CD8-positive, alpha-beta memory T cell (primary cell): Measurements from ENCODE around the gene TIPRL. TPM values are rescaled to one million over a fixed set of nuclear protein-coding genes. Genes with fewer than 3 reads are reported as not detected.

Experiments
- CTCF ChIA-PET: fragments of 350-600 bp; sonication (Branson Sonifier 250); formaldehyde crosslinking; loops from one replicate; lab custom pipeline; 2021; ENCODE audit warnings: antibody characterized with exemption; lab: Charles Lee
- POLR2A ChIA-PET: fragments of 350-600 bp; sonication (Branson Sonifier 250); formaldehyde crosslinking; loops from one replicate; lab custom pipeline; 2021; ENCODE audit warnings: antibody characterized with exemption; lab: Charles Lee
- DNase-seq, 5 donors: peaks; one replicate each; pipeline versions ENCODE4 v3.0.0 to v3.0.0-alpha.2; 2020 to 2022; ENCODE audit warnings: mixed read lengths in 1 of 5
- H3K27ac ChIP-seq: one replicate; pipeline ENCODE4 v1.7.0; 2013; ENCODE audit warnings: low read depth, mild to moderate bottlenecking, low read length, moderate library complexity
- H3K27me3 ChIP-seq: 2 replicates; pipeline ENCODE4 v1.7.0; 2013; ENCODE audit warnings: low read length, mild to moderate bottlenecking; ENCODE audit not compliant: insufficient read depth, poor library complexity, severe bottlenecking
- H3K36me3 ChIP-seq: 2 replicates; pipeline ENCODE4 v1.7.0; 2013; ENCODE audit warnings: mild to moderate bottlenecking, low read length, moderate library complexity; ENCODE audit not compliant: insufficient read depth
- H3K4me1 ChIP-seq: 2 replicates; pipeline ENCODE4 v1.7.0; 2013; ENCODE audit warnings: mild to moderate bottlenecking, low read length, moderate library complexity; ENCODE audit not compliant: insufficient read depth
- H3K4me3 ChIP-seq: 2 replicates; pipeline ENCODE4 v1.7.0; 2013; ENCODE audit warnings: mild to moderate bottlenecking, low read length
- H3K9me3 ChIP-seq: 2 replicates; pipeline ENCODE4 v1.7.0; 2013; ENCODE audit warnings: mild to moderate bottlenecking, low read length
- H3K27ac Mint-ChIP-seq, 8 donors: one replicate each; pipeline ENCODE4 v1.8.0; 2020 to 2021; ENCODE audit warnings: mixed read lengths in 8 of 8, mild to moderate bottlenecking in 6 of 8, inconsistent platforms in 3 of 8, moderate library complexity in 3 of 8
- H3K27me3 Mint-ChIP-seq, 2 donors: one replicate each; pipeline ENCODE4 v1.8.0; 2020 to 2021; ENCODE audit warnings: mixed read lengths in 2 of 2, mild to moderate bottlenecking in 1 of 2, moderate library complexity in 1 of 2
- H3K36me3 Mint-ChIP-seq, 3 donors: one replicate each; pipeline ENCODE4 v1.8.0; 2020 to 2021; ENCODE audit warnings: mixed read lengths in 3 of 3, inconsistent platforms in 1 of 3, mild to moderate bottlenecking in 1 of 3
- H3K4me1 Mint-ChIP-seq, 3 donors: one replicate each; pipeline ENCODE4 v1.8.0; 2020 to 2021; ENCODE audit warnings: mixed read lengths in 3 of 3, inconsistent platforms in 1 of 3, mild to moderate bottlenecking in 1 of 3
- H3K4me3 Mint-ChIP-seq, 7 donors: one replicate each; pipeline ENCODE4 v1.8.0; 2020 to 2021; ENCODE audit warnings: mixed read lengths in 7 of 7, mild to moderate bottlenecking in 6 of 7, moderate library complexity in 4 of 7, inconsistent platforms in 2 of 7
- H3K9me3 Mint-ChIP-seq, 5 donors: one replicate each; pipeline ENCODE4 v1.8.0; 2020 to 2022; ENCODE audit warnings: mixed read lengths in 5 of 5, mild to moderate bottlenecking in 3 of 5, moderate library complexity in 2 of 5, inconsistent platforms in 1 of 5
- polyA plus RNA-seq: library from polyadenylated mRNA; unstranded; fragments of 300-500 nt; fragmentation: Illumina TruSeq; gene quantifications from one replicate; pipeline ENCODE4 v1.2.3, GENCODE V29; 2021
- total RNA-seq, 2 experiments: library from RNA; stranded (reverse); gene quantifications; one replicate each; pipeline ENCODE4 v1.2.3, GENCODE V29; 2021

The TIPRL gene
- total and polyA plus RNA-seq, 3 experiments from 2014 or later = 38.0 to 46.9 (median 41.5) TPM

- Mint-ChIP-seq H3K27me3 (no peaks in the 10 kb centered on the region), H3K4me3 (peak overlapping the region in 1 of 7 donors; percentile 34), H3K9me3 (no peaks in the 10 kb centered on the region), H3K36me3 (peaks cover 30 to 92% (median 44%) of the 10 kb centered on the region in 3 donors), H3K27ac (peak overlapping the region in 3 of 8 donors; percentile 0 to 84 (median 77)), H3K4me1 (peaks cover 42 to 56% (median 47%) of the 10 kb centered on the region in 3 donors)
- ChIA-PET POLR2A (no interaction called here), CTCF (no interaction called here)
- no peak for DNase-seq
- H3K36me3 ChIP-seq = peaks cover 49% of the 10 kb centered on the region
- H3K4me1 ChIP-seq = peaks cover 9% of the 10 kb centered on the region
- H3K27ac ChIP-seq = no peak overlapping the region
- no peak overlapping the region for H3K4me3 ChIP-seq
- no peaks in the 10 kb centered on the region for H3K9me3 ChIP-seq
- no peaks in the 10 kb centered on the region for H3K27me3 ChIP-seq
These were observed 64.4 kb downstream of the TIPRL start for GRCh38 chr1:168243198-168243597.

GRCh38 chr1:168243636-168244212, 65.0 kb downstream of the TIPRL start:
- CTCF ChIA-PET = no interaction called here
- peak overlapping the region in 6 of 8 donors; percentile 25 to 84 (median 74) for H3K27ac Mint-ChIP-seq

GRCh38 chr1:168245042-168245441, 66.3 kb downstream of the TIPRL start:
- POLR2A ChIA-PET = no interaction called here
- Histone ChIP-seq H3K36me3 (peaks cover 47% of the 10 kb centered on the region), H3K9me3 (no peaks in the 10 kb centered on the region), H3K27me3 (no peaks in the 10 kb centered on the region), H3K4me1 (peaks cover 9% of the 10 kb centered on the region), H3K4me3 (no peak overlapping the region), H3K27ac (no peak overlapping the region)
- CTCF ChIA-PET = interaction anchor here (4.4 kb wide), 1 partner anchor 10 kb away, joined by 13 read pairs; no protein-coding TSS in a partner anchor
- peaks cover 31 to 94% (median 48%) of the 10 kb centered on the region in 3 donors for H3K36me3 Mint-ChIP-seq
- H3K27ac Mint-ChIP-seq = peak overlapping the region in 3 of 8 donors; percentile 29 to 69 (median 40)
- no peak for DNase-seq
- H3K4me3 Mint-ChIP-seq = peak overlapping the region in 1 of 7 donors; percentile 33
- no peaks in the 10 kb centered on the region for H3K27me3 Mint-ChIP-seq
- no peaks in the 10 kb centered on the region for H3K9me3 Mint-ChIP-seq
- peaks cover 55 to 72% (median 62%) of the 10 kb centered on the region in 3 donors for H3K4me1 Mint-ChIP-seq

More at GRCh38 chr1:168243636-168244212, 65.0 kb downstream of the TIPRL start:
- Histone ChIP-seq H3K27me3 (no peaks in the 10 kb centered on the region), H3K4me3 (no peak overlapping the region), H3K9me3 (no peaks in the 10 kb centered on the region), H3K36me3 (peaks cover 48% of the 10 kb centered on the region), H3K4me1 (peaks cover 9% of the 10 kb centered on the region), H3K27ac (no peak overlapping the region)
- Mint-ChIP-seq H3K4me1 (peaks cover 48 to 62% (median 52%) of the 10 kb centered on the region in 3 donors), H3K4me3 (peak overlapping the region in 3 of 7 donors; percentile 5 to 34 (median 13)), H3K9me3 (no peaks in the 10 kb centered on the region), H3K27me3 (no peaks in the 10 kb centered on the region), H3K36me3 (peaks cover 32 to 94% (median 43%) of the 10 kb centered on the region in 3 donors)
- POLR2A ChIA-PET = no interaction called here
- DNase-seq = peak in 1 of 5 donors; percentile 9

GRCh38 chr1:168246506-168246905, 67.7 kb downstream of the TIPRL start:
- no peaks in the 10 kb centered on the region for H3K9me3 ChIP-seq
- H3K27ac Mint-ChIP-seq = peak overlapping the region in 1 of 8 donors; percentile 7
- no peaks in the 10 kb centered on the region for H3K27me3 ChIP-seq
- no peaks in the 10 kb centered on the region for H3K9me3 Mint-ChIP-seq
- no peak overlapping the region for H3K4me3 Mint-ChIP-seq
- no peaks in the 10 kb centered on the region for H3K27me3 Mint-ChIP-seq
- peaks cover 64 to 82% (median 70%) of the 10 kb centered on the region in 3 donors for H3K4me1 Mint-ChIP-seq
- H3K27ac ChIP-seq = no peak overlapping the region
- no peak for DNase-seq
- ChIA-PET CTCF (interaction anchor here (4.4 kb wide), 1 partner anchor 11 kb away, joined by 13 read pairs; no protein-coding TSS in a partner anchor), POLR2A (no interaction called here)
- peaks cover 28 to 94% (median 49%) of the 10 kb centered on the region in 3 donors for H3K36me3 Mint-ChIP-seq
- no peak overlapping the region for H3K4me3 ChIP-seq
- H3K4me1 ChIP-seq = peaks cover 9% of the 10 kb centered on the region
- peaks cover 51% of the 10 kb centered on the region for H3K36me3 ChIP-seq

Other genes starting within 250 kb of the TIPRL start
- gene DCAF6, start 242.3 kb upstream of the TIPRL start, total RNA-seq = 10 to 100 TPM; 24.8 to 24.9 TPM
- 15.4 TPM for gene DCAF6, start 242.3 kb upstream of the TIPRL start, polyA plus RNA-seq
- gene MPC2, start 241.9 kb upstream of the TIPRL start, total RNA-seq = 10 to 100 TPM; 56.1 to 57.0 TPM
- gene MPC2, start 241.9 kb upstream of the TIPRL start, polyA plus RNA-seq = 92.4 TPM
- under 1 TPM; 0.48 to 0.73 TPM for gene GPR161, start 42.0 kb upstream of the TIPRL start, total RNA-seq
- 0.10 TPM for gene GPR161, start 42.0 kb upstream of the TIPRL start, polyA plus RNA-seq
- gene SFT2D2, start 47.0 kb downstream of the TIPRL start, total RNA-seq = 10 to 100 TPM; 44.4 to 45.1 TPM
- gene SFT2D2, start 47.0 kb downstream of the TIPRL start, polyA plus RNA-seq = 46.0 TPM
- 1 to 10 TPM in 1 of 2 experiments, under 1 TPM in 1; 0.91 to 1.4 TPM for gene TBX19, start 101.9 kb downstream of the TIPRL start, total RNA-seq
- gene TBX19, start 101.9 kb downstream of the TIPRL start, polyA plus RNA-seq = 2.3 TPM